Effector memory CD4-positive, alpha-beta T cell (primary cell): Measurements from ENCODE around the gene HOXC9.

Experiments
- DNase-seq, 3 donors: peaks; one replicate each; pipeline ENCODE4 v3.0.0-alpha.2; 2020
- H3K27ac ChIP-seq: 2 replicates; pipeline ENCODE4 v1.7.0; 2013; ENCODE audit warnings: mild to moderate bottlenecking, low read length, moderate library complexity; ENCODE audit not compliant: insufficient read depth, poor library complexity, severe bottlenecking
- H3K27me3 ChIP-seq: replicated peaks from 2 replicates; pipeline ENCODE4 v1.7.0; 2013; ENCODE audit warnings: mild to moderate bottlenecking, low read length; ENCODE audit not compliant: insufficient read depth, control insufficient read depth, poor library complexity, severe bottlenecking
- H3K36me3 ChIP-seq: 2 replicates; pipeline ENCODE4 v1.7.0; 2013; ENCODE audit warnings: mild to moderate bottlenecking, low read length, moderate library complexity; ENCODE audit not compliant: control insufficient read depth, insufficient read depth
- H3K4me1 ChIP-seq: 2 replicates; pipeline ENCODE4 v1.7.0; 2013; ENCODE audit warnings: low read length, mild to moderate bottlenecking; ENCODE audit not compliant: control insufficient read depth, insufficient read depth, poor library complexity, severe bottlenecking
- H3K4me3 ChIP-seq: 2 replicates; pipeline ENCODE4 v1.7.0; 2013; ENCODE audit warnings: low read length, low read depth, mild to moderate bottlenecking; ENCODE audit not compliant: insufficient read depth, poor library complexity, severe bottlenecking
- H3K9me3 ChIP-seq: 2 replicates; pipeline ENCODE4 v1.7.0; 2013; ENCODE audit warnings: mild to moderate bottlenecking, low read length, moderate library complexity; ENCODE audit not compliant: control insufficient read depth

The HOXC9 gene

DNA sequence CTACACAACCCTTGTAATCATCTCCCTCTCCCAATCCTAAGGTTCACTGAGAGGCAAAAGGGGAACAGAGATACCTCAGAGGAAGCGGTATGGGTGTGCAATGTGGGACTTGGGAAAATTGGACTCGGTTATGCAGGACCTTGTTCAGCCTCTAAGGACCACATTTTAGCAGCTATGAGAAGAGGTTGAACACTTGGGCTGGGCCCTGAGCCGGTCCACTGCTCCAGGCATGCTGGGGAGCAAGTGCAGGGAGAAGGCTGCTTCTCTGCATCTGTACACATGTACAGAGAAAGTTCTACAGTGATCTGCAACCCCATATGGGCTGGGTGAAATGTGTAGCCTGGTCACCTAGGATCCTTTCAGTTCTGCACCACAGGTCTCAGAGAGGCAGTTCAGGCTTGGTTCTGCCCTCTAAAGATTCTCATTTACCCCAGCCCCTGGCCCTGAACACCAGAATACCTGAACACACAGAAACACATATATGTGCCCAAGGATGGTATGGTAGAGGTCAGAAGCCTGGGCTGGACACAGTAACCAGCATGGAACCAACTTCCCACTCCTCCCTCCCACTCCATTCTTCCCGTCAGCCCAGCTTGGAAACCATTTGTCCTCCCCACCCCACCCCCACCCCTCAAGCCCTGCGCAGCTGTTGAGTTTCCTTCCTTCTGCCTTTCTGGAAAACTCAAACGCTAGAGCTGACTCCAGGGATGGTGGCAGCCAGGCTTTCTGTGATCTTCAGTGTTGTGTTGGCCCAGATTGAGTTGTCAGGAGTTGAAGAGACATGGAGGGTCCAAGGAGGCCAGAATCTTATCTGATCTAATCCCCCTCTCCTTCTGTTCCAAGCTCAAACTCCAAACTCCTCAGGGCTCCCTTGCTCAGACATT is 43.3 kb downstream of the HOXC9 start:
- Histone ChIP-seq H3K27me3 (peaks cover 49% of the 10 kb centered on the region), H3K4me3 (no peak overlapping the region), H3K9me3 (no peaks in the 10 kb centered on the region), H3K27ac (no peak overlapping the region), H3K36me3 (no peaks in the 10 kb centered on the region), H3K4me1 (peaks cover 13% of the 10 kb centered on the region)
- DNase-seq = no peak

DNA sequence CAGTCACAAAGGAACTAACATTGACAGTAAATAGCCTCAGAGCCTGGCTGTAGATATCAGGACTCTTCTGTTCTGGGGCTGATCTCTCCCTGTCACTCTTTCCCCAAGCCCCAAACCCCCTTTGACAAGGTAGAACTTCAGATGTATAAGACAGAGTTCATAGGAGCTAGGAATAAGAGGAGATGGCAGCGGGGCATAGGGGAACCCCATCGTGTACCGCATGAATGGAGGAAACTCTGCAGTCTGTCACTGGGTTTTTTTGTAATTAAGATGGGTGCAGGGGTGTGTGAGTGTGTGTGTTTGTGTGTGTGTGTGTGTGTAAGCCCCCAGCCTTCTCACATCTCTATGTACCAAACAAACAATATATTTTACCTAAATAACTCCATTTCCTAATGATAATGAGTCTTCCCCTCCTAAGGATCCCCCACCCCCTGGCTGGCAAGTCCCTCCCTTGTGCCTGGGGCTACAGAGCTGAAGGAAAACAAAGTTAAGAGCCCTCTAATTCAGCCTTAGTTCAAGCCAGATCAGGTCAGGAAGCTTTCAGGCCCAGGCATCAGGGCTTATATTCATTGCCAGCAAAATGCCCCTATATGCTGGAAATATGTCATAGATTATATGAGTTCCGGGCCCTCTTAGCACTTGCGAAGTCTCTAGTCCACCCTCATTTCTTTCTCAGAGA is 44.6 kb downstream of the HOXC9 start:
- H3K27ac ChIP-seq = no peak overlapping the region
- H3K9me3 ChIP-seq = no peaks in the 10 kb centered on the region
- no peak overlapping the region for H3K4me3 ChIP-seq
- peaks cover 13% of the 10 kb centered on the region for H3K4me1 ChIP-seq
- H3K27me3 ChIP-seq = peaks cover 60% of the 10 kb centered on the region
- H3K36me3 ChIP-seq = no peaks in the 10 kb centered on the region
- no peak for DNase-seq

DNA sequence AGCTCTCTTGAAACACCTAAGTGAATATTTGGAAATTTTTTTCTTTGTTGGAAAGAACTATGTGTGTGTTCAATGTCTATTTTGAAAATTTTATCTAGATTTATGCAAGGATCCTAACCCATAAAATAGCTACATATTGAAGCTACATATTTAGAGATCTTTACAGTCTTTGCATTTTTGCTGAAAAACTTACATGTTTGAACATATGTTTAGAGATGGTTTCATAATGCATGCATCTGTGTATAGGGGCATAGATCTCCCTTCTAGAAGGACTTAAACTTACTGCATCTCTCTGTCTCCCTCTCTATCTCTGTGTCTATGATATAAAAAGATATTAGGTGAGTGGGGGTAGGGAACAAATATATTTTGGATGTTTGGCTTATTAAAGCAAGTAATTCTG is 45.4 kb downstream of the HOXC9 start:
- DNase-seq = no peak
- H3K27me3 ChIP-seq = peaks cover 60% of the 10 kb centered on the region
- H3K27ac ChIP-seq = no peak overlapping the region
- no peaks in the 10 kb centered on the region for H3K9me3 ChIP-seq
- no peaks in the 10 kb centered on the region for H3K36me3 ChIP-seq
- H3K4me1 ChIP-seq = peaks cover 18% of the 10 kb centered on the region
- H3K4me3 ChIP-seq = no peak overlapping the region

DNA sequence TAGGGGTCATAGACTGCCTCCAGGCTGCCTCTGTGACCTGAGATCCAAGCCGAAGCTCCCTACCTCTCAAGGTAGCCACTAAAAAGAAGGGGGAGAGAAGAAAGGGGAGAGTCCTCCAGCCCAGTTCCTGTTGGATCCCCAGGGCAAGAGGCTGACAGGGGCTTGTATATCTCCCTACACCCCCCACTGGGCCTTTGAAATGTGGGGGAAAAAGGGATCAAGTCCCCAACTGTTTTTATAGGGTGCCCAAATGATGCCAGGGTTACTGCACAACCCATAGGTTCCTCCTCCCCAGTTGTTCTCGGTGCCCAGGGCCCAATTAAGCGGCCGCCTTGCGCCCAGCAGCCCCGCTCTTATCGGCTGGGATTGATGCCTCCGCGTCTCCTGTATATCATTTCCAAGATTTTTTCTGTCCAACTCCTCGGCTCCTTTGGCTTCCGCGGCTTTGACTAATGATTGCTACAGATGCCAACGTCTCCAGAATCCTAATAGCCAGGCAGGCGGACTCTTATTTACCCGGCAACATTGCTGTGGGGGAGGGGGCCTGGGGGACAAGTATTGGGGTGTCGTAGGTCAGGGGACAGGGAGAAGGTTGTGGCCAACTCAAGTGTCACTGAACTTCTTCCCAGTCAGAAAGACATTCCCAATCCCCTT is 46.0 kb downstream of the HOXC9 start:
- peaks cover 18% of the 10 kb centered on the region for H3K4me1 ChIP-seq
- no peak for DNase-seq
- no peaks in the 10 kb centered on the region for H3K9me3 ChIP-seq
- peaks cover 65% of the 10 kb centered on the region for H3K27me3 ChIP-seq
- no peak overlapping the region for H3K4me3 ChIP-seq
- no peak overlapping the region for H3K27ac ChIP-seq
- no peaks in the 10 kb centered on the region for H3K36me3 ChIP-seq

DNA sequence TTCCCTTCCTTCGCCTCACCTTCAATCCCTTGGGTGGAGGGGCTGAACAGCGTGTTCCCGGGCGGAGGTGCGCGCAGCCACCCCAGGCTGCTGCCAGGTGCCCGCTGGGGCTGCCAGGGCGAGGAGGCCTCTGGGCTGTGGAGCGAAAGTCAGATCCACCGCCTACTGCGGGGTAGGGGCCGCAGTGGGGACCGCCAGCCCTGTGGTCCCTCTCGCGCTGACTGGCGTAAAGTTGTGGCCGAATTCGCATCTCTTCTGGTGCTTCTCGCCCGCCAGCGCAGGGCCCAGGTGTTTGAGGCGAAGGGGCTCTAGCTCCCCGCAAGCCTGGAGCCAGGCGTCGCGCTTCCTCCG is 46.8 kb downstream of the HOXC9 start:
- no peaks in the 10 kb centered on the region for H3K36me3 ChIP-seq
- H3K9me3 ChIP-seq = no peaks in the 10 kb centered on the region
- no peak overlapping the region for H3K4me3 ChIP-seq
- H3K27me3 ChIP-seq = peaks cover 73% of the 10 kb centered on the region
- DNase-seq = no peak
- peaks cover 21% of the 10 kb centered on the region for H3K4me1 ChIP-seq
- no peak overlapping the region for H3K27ac ChIP-seq

DNA sequence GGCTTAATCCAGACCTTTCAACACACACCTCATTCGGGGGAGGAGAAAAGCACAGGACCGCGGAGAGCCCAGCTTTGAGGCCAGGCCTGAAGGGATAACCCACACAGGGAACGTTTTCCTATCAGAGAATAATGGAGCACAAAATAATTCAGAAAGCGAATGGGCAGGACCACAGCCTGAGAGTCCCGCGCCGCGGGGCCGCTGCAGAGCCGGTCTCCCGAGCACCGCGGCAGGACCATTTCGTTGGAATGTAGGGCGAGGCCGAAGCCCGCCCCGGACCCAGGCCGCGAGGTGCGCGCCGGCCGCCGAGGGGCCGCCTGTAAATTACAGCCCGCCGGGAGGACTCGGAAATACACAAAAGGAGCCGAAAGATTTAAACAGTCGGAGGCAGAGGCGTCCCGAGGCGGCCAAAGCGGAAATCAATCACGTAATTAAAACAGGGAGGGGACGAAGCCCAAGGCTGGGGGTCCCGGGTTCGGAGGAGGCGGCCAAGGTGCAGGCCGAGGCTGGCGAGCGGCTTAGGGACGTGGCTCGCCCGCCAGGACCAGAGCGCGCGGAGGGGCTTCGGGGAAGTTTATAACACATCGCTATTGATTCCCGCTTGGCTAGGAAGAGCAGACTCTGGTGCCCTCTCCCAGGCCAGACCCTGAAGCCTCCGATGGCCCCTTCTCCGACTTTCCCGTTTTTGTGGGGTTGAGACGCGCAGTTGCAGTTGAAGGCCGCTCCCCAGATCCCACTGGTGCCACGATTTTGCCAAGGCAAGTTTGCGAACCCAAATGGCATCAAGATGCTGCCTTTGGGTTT is 47.4 kb downstream of the HOXC9 start:
- Histone ChIP-seq H3K9me3 (no peaks in the 10 kb centered on the region), H3K4me3 (no peak overlapping the region), H3K27ac (no peak overlapping the region), H3K27me3 (peaks cover 77% of the 10 kb centered on the region), H3K36me3 (no peaks in the 10 kb centered on the region), H3K4me1 (peaks cover 26% of the 10 kb centered on the region)
- no peak for DNase-seq

DNA sequence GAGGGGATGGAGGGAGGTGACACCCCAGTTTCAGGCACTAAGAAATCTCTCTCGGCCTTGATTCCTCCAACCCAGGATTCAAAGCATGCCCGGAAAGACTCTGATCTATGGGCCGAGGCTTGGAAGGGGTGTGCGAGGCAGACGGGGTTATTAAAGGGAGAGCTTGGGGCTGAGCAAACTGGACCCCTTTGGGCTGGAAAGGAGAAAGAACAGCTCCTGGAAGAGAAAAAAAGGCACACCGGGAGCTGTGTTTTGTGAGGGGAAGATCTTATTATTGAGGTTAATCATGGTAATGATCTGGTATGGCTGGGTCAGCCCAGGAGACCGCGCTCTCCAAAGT is 48.0 kb downstream of the HOXC9 start:
- H3K27ac ChIP-seq = no peak overlapping the region
- peaks cover 32% of the 10 kb centered on the region for H3K4me1 ChIP-seq
- H3K4me3 ChIP-seq = no peak overlapping the region
- H3K27me3 ChIP-seq = peaks cover 83% of the 10 kb centered on the region
- DNase-seq = no peak
- no peaks in the 10 kb centered on the region for H3K9me3 ChIP-seq
- no peaks in the 10 kb centered on the region for H3K36me3 ChIP-seq

DNA sequence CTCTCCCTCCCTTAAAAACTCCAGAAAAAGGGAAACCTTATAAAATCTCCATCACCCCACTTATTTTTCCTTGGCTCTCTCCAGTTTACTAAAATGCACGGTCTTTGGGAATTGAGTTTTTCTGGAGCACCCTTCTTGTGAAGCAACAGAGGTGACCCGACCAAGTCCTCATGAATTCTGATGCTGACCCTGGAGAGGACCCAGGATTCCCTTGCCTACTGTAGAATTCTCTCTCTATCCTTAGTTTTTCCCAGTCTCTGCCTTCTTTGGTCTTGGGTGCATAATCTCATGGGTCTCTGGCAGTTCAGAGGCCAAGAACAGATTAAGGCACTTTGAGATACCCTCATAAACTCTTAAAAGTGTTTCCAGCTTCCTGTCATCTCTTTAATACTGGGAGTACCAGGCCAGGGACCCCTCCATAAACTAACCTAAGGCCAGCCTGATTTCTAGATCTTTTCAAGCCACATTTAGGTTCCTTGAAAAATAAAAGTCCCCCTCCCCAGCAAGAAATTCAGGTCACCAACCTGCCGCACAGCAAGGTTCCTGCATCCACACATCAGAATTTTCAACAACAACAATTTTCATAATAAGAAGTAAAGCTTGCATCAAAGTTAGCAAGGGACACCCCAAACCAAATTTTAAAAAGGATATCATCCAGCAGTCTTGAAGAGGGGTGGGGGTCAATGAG is 48.6 kb downstream of the HOXC9 start:
- Histone ChIP-seq H3K27me3 (peaks cover 89% of the 10 kb centered on the region), H3K9me3 (no peaks in the 10 kb centered on the region), H3K4me3 (no peak overlapping the region), H3K4me1 (peaks cover 38% of the 10 kb centered on the region), H3K36me3 (no peaks in the 10 kb centered on the region), H3K27ac (no peak overlapping the region)
- DNase-seq = no peak

DNA sequence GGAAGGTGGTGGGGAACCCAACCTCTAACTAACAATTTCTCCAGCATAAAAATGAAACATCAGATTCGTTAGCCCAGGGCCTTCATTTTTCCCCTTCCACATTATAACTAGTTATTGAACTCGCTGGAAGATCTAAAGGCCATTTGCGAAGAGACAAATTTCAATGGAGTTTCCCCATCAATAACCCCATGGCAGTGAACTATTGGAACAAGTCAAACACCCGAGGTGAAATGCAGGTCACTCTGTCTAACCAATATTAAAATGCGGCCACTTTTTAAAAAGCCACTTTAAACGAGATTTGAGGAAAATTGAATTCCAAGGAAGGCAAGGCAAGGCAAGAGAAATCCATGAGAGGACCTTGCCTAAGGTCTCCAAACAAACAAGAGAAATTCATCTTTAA is 49.1 kb downstream of the HOXC9 start:
- H3K27me3 ChIP-seq = peaks cover 90% of the 10 kb centered on the region
- DNase-seq = no peak
- no peak overlapping the region for H3K4me3 ChIP-seq
- no peaks in the 10 kb centered on the region for H3K9me3 ChIP-seq
- H3K27ac ChIP-seq = no peak overlapping the region
- peaks cover 40% of the 10 kb centered on the region for H3K4me1 ChIP-seq
- no peaks in the 10 kb centered on the region for H3K36me3 ChIP-seq
